ENCODE measurements around the gene THSD4.

DNA sequence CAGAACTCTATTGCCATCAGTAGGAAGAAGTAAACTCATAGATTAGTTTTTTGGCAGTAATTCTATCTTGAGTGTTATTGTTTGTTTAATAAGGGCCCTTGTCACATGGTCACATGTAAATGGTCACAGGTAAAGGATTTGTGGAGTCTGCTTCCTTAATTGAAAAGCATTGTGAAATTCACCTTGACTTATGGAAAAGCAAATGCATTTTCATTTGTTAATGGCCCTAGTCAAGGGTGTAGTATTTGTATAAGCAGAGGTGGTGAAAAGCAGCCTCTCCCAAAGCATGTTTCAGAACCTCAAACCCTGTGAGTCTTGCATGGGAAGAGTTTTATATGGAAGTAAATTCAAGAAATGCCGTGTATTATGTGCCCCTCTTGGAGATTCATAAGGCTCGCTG is 497.6 kb downstream of the THSD4 start:
- TF ChIP-seq, protein P1, sequence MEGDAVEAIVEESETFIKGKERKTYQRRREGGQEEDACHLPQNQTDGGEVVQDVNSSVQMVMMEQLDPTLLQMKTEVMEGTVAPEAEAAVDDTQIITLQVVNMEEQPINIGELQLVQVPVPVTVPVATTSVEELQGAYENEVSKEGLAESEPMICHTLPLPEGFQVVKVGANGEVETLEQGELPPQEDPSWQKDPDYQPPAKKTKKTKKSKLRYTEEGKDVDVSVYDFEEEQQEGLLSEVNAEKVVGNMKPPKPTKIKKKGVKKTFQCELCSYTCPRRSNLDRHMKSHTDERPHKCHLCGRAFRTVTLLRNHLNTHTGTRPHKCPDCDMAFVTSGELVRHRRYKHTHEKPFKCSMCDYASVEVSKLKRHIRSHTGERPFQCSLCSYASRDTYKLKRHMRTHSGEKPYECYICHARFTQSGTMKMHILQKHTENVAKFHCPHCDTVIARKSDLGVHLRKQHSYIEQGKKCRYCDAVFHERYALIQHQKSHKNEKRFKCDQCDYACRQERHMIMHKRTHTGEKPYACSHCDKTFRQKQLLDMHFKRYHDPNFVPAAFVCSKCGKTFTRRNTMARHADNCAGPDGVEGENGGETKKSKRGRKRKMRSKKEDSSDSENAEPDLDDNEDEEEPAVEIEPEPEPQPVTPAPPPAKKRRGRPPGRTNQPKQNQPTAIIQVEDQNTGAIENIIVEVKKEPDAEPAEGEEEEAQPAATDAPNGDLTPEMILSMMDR (conservative IDR thresholded peaks at IDR 0.05; ENCODE audit: low read depth, low read length), result no peak
- TF ChIP-seq EZH2phosphoT487 (IDR thresholded peaks at IDR 0.05; ENCODE audit: borderline replicate concordance, low read length) (no peak), EZH2 (IDR thresholded peaks at IDR 0.05; ENCODE audit: low read length, unreplicated experiment) (no peak)
